ENCODE measurements around the gene SHC1. TPM values are rescaled to one million over a fixed set of nuclear protein-coding genes. Genes with fewer than 3 reads are reported as not detected.

The SHC1 gene
- total RNA-seq, 1 experiment from 2014 or later, result 107 TPM

- Histone ChIP-seq H3F3A (ENCODE audit: low read length, unreplicated experiment) (no peaks in the 10 kb centered on the region), H3K9me3 (ENCODE audit: low read length) (no peaks in the 10 kb centered on the region), H3K27me3 (ENCODE audit: low read length) (no peaks in the 10 kb centered on the region), H2AFZ (ENCODE audit: low read length) (no peak overlapping the region), H3K4me2 (ENCODE audit: low read length) (no peak overlapping the region), H3K36me3 (ENCODE audit: low read depth, low read length) (no peaks in the 10 kb centered on the region), H4K20me1 (ENCODE audit: low read length) (no peaks in the 10 kb centered on the region), H3K4me1 (ENCODE audit: insufficient read depth, low read length) (peaks cover 13% of the 10 kb centered on the region), H3K9ac (ENCODE audit: low read length) (no peak overlapping the region), H3K27ac (ENCODE audit: low read length) (no peak overlapping the region), H3K79me2 (ENCODE audit: low read length) (no peaks in the 10 kb centered on the region), H3K4me3 (ENCODE audit: low read length) (no peak overlapping the region), H3K9me2 (replicated peaks; ENCODE audit: low read length) (no peaks in the 10 kb centered on the region)
- ATAC-seq (no peak), DNase-seq (no peak)
- intact Hi-C loops (cut with micrococcal nuclease), result no loop called here
- TF ChIP-seq CTCF (conservative IDR thresholded peaks at IDR 0.05; ENCODE audit: low read depth, low read length), result no peak
- TF ChIP-seq EZH2phosphoT487 (IDR thresholded peaks at IDR 0.05; ENCODE audit: borderline replicate concordance, low read length), result no peak
- no peak for TF ChIP-seq EZH2 (IDR thresholded peaks at IDR 0.05; ENCODE audit: low read length, unreplicated experiment)
- ChIA-PET POLR2A (ENCODE audit: unreplicated experiment) (no interaction called here), CTCF (no interaction called here)
- BruUV-seq (replicated peaks), result no TSS peak
Observed at GRCh38 chr1:154951901-154952657, 18.5 kb downstream of the SHC1 start.

GRCh38 chr1:154948079-154948478 lies 22.5 kb downstream of the SHC1 start:
- Histone ChIP-seq H3K4me1 (ENCODE audit: insufficient read depth, low read length) (no peaks in the 10 kb centered on the region), H4K20me1 (ENCODE audit: low read length) (no peaks in the 10 kb centered on the region), H3K36me3 (ENCODE audit: low read depth, low read length) (no peaks in the 10 kb centered on the region), H3K9ac (ENCODE audit: low read length) (no peak overlapping the region), H3K79me2 (ENCODE audit: low read length) (no peaks in the 10 kb centered on the region), H3K4me2 (ENCODE audit: low read length) (no peak overlapping the region), H3K9me2 (replicated peaks; ENCODE audit: low read length) (no peaks in the 10 kb centered on the region), H3K9me3 (ENCODE audit: low read length) (no peaks in the 10 kb centered on the region), H3K27me3 (ENCODE audit: low read length) (no peaks in the 10 kb centered on the region), H3F3A (ENCODE audit: low read length, unreplicated experiment) (no peaks in the 10 kb centered on the region), H3K27ac (ENCODE audit: low read length) (no peak overlapping the region), H2AFZ (ENCODE audit: low read length) (no peak overlapping the region), H3K4me3 (ENCODE audit: low read length) (no peak overlapping the region)
- DNase-seq (no peak), ATAC-seq (no peak)
- intact Hi-C loops (cut with micrococcal nuclease), result no loop called here
- no TSS peak for BruUV-seq (replicated peaks)
- ChIA-PET POLR2A (ENCODE audit: unreplicated experiment) (no interaction called here), CTCF (no interaction called here)
- TF ChIP-seq CTCF (conservative IDR thresholded peaks at IDR 0.05; ENCODE audit: low read depth, low read length) (no peak), EZH2phosphoT487 (IDR thresholded peaks at IDR 0.05; ENCODE audit: borderline replicate concordance, low read length) (no peak), EZH2 (IDR thresholded peaks at IDR 0.05; ENCODE audit: low read length, unreplicated experiment) (no peak)
